ENCODE measurements around the gene EFHB. TPM values are rescaled to one million over a fixed set of nuclear protein-coding genes. Genes with fewer than 3 reads are reported as not detected.

EFHB gene
- total RNA-seq, 4 donors from 2014 or later, result 0.89 to 2.4 (median 1.8) TPM; not detected in 1

DNA sequence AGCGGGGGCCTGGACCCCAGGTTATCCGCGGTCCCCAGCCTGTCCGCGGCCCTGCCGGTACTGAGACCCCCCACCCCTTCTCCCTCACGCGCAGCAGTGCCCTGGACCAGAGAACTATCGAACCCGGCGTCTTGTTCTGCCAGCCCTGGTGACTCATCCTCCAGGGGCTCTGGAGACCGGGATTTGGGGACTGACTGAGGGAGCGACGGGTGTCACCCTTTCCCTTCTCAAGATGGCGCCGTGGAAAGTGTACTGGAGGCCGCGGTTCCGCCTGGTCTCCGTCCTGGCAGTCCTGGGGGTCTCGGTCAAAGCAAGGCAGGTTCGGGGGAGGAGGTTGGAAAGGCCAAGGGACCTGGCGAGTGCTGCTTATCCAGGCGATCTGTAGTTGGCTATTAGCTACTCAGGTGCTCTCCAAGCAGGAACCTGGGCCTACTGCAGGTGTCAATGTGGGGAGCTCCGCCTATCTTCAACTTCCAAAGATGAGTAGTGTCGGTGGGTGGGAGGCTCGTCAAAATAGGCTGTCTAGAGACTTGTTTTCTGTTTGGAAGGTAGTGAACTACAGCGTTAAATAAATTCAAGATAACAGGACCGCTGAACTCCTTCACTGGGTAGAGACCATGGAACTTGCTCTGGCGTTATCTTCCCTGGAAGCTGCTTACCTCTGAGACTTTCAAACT, 13.7 kb upstream of the EFHB start:
- DNase-seq (ENCODE audit: low spot score in 2 of 2), result peak in 1 of 2 donors; percentile 83
- peak overlapping the region; percentile 92 for H3K4me3 ChIP-seq
- peaks cover 11% of the 10 kb centered on the region for H3K36me3 ChIP-seq
- 2% methylated on average over 10 of the region's 30 CpGs for WGBS
- peaks cover 45% of the 10 kb centered on the region for H3K4me1 ChIP-seq
- H3K9me3 ChIP-seq, result no peaks in the 10 kb centered on the region
- H3K27me3 ChIP-seq, result no peaks in the 10 kb centered on the region
- TF ChIP-seq EP300 (IDR thresholded peaks at IDR 0.05) (no peak), POLR2A (IDR thresholded peaks at IDR 0.05) (no peak), POLR2AphosphoS5 (IDR thresholded peaks at IDR 0.05) (no peak)
- TF ChIP-seq, protein P1, sequence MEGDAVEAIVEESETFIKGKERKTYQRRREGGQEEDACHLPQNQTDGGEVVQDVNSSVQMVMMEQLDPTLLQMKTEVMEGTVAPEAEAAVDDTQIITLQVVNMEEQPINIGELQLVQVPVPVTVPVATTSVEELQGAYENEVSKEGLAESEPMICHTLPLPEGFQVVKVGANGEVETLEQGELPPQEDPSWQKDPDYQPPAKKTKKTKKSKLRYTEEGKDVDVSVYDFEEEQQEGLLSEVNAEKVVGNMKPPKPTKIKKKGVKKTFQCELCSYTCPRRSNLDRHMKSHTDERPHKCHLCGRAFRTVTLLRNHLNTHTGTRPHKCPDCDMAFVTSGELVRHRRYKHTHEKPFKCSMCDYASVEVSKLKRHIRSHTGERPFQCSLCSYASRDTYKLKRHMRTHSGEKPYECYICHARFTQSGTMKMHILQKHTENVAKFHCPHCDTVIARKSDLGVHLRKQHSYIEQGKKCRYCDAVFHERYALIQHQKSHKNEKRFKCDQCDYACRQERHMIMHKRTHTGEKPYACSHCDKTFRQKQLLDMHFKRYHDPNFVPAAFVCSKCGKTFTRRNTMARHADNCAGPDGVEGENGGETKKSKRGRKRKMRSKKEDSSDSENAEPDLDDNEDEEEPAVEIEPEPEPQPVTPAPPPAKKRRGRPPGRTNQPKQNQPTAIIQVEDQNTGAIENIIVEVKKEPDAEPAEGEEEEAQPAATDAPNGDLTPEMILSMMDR (IDR thresholded peaks at IDR 0.05), result no peak
- peak overlapping the region; percentile 100 for H3K27ac ChIP-seq

DNA sequence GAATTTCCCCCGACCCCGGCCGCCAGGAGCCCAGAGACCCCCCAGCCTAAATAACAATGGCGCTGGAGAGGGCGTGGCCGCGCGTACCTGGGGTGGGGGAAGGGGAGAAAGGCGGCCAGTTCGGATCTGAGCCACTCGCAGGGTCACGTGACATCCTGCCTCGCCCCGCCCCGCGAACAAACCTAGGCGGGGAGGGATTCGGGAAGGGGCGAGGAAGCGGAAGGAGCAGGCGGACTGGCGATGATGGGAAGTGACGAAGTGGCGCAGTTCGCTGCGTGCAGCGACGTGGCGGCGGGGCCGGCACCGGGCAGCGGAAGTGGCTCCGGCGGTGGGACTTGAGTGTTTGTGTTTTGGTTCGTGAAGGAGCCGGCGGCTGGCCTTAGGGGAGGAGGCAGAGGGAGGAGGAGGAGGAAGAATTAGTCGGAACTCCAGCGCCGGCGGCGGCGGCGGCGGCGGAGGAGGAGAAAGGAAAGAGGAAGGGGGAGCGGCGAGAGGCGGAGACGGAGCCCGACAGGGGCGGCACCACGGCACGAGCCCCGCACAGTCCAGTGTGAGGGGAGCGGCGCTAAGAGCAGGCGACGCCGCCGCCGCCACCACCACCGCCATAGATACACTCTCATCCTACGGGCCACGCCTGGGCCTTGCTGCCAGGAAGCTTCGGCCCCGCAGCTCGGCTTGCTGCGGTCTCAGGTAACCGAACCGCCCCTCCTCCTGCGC, 13.0 kb upstream of the EFHB start, which contains the start of gene RAB5A:
RAB5A (plus strand) TSS at position 266 of the 717 bp plus-strand sequence. CDS start 3,802 bp downstream, outside the sequence.
- Histone ChIP-seq H3K4me1 (peaks cover 41% of the 10 kb centered on the region), H3K27ac (peak within 1 kb of the TSS; percentile 100), H3K4me3 (peak within 1 kb of the TSS; percentile 92), H3K9me3 (no peaks in the 10 kb centered on the region), H3K27me3 (no peaks in the 10 kb centered on the region), H3K36me3 (peaks cover 4% of the 10 kb centered on the region)
- DNase-seq (ENCODE audit: low spot score in 2 of 2), result peak; percentile 98 to 99
- TF ChIP-seq POLR2AphosphoS5 (IDR thresholded peaks at IDR 0.05) (peak; percentile 63 to 99 (median 73)), POLR2A (IDR thresholded peaks at IDR 0.05) (peak; percentile 55 to 87)
- TF ChIP-seq, protein P1 (IDR thresholded peaks at IDR 0.05), result no peak
- under 1% methylated on average over 61 of the region's 73 CpGs for WGBS

DNA sequence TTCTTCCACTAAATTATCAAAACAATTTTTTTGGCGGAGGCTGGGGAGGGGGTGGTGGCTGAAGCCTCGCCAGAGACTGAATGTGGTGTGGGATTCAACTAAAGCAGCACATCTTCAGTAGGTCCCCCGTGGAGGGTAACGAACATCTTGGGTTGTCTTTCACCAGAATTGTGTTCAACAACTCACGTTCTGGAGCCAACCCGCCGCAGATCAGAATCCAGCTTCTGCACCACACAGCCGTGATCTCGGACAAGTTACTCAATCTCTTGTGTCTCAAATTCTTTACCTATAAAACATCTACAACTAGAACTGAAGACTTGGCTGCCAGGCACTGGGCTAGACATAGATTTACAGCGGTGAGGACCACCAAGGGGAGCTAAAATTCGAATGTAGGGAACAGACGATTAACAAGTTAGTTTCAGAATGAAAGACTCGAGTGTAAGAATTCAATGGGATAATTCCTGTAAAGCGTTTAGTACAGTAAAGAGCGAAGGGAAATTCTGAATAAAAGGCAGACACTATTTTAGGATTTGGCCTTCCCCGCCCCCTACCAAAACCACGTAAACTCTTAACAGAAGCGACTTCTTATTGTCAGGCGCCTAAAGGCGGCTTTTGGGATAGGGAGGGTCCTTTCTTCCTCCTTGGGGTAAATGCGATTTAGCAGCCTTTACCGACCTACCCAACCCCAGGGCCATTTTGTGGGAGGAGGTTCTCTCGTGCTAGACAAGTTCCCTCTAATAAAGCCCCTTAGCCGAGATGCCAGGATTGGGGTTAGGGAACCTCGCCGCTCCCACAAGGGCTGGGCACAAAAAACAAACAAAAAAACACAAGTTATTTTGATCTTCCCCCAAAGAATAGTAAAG, 12.2 kb upstream of the EFHB start:
- no peaks in the 10 kb centered on the region for H3K36me3 ChIP-seq
- no peaks in the 10 kb centered on the region for H3K9me3 ChIP-seq
- 41% methylated on average over 26 of the region's 26 CpGs for WGBS
- peak in 1 of 2 donors; percentile 63 for DNase-seq (ENCODE audit: low spot score in 2 of 2)
- no peaks in the 10 kb centered on the region for H3K27me3 ChIP-seq
- H3K4me1 ChIP-seq, result peaks cover 35% of the 10 kb centered on the region
- TF ChIP-seq POLR2A (IDR thresholded peaks at IDR 0.05) (no peak), EP300 (IDR thresholded peaks at IDR 0.05) (no peak), POLR2AphosphoS5 (IDR thresholded peaks at IDR 0.05) (no peak)
- TF ChIP-seq, protein P1 (IDR thresholded peaks at IDR 0.05), result no peak
- peak overlapping the region; percentile 92 for H3K4me3 ChIP-seq
- H3K27ac ChIP-seq, result peak overlapping the region; percentile 100

DNA sequence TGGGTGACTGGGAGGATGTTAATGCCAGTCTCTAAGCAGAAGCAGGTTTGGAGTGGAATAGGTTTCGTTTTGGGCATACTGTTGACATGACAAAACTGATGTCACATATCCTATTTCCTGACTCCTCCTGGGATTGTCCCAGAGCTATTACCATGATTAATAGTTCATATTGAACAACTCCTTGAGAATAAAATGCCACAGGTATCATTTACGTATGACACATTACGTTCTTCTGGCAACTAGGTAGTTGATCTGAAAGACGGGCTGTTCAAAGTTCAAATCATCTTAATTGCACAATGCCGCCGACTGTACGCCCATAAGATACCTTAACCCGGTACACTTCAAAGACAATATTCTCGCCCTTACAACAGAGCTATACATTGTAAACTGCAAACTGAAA, 11.5 kb upstream of the EFHB start:
- TF ChIP-seq, protein P1 (IDR thresholded peaks at IDR 0.05), result no peak
- TF ChIP-seq POLR2A (IDR thresholded peaks at IDR 0.05), result no peak
- TF ChIP-seq POLR2AphosphoS5 (IDR thresholded peaks at IDR 0.05), result no peak
- no peak for TF ChIP-seq EP300 (IDR thresholded peaks at IDR 0.05)
- 87% methylated on average over 9 of the region's 9 CpGs for WGBS
- Histone ChIP-seq H3K36me3 (no peaks in the 10 kb centered on the region), H3K4me1 (peaks cover 36% of the 10 kb centered on the region), H3K27ac (peak overlapping the region; percentile 100), H3K4me3 (peak overlapping the region; percentile 92), H3K27me3 (no peaks in the 10 kb centered on the region), H3K9me3 (no peaks in the 10 kb centered on the region)
- DNase-seq (ENCODE audit: low spot score in 2 of 2), result no peak

Data from suprapubic skin (tissue), 4 donors.